Measurements from ENCODE around the gene PNMA6E. TPM values are rescaled to one million over a fixed set of nuclear protein-coding genes. Genes with fewer than 3 reads are reported as not detected.

The PNMA6E gene
- total and polyA plus RNA-seq, 2 donors (not counting 3 experiments of a cell fraction or from before 2014, with no cell fraction given): not detected

DNA sequence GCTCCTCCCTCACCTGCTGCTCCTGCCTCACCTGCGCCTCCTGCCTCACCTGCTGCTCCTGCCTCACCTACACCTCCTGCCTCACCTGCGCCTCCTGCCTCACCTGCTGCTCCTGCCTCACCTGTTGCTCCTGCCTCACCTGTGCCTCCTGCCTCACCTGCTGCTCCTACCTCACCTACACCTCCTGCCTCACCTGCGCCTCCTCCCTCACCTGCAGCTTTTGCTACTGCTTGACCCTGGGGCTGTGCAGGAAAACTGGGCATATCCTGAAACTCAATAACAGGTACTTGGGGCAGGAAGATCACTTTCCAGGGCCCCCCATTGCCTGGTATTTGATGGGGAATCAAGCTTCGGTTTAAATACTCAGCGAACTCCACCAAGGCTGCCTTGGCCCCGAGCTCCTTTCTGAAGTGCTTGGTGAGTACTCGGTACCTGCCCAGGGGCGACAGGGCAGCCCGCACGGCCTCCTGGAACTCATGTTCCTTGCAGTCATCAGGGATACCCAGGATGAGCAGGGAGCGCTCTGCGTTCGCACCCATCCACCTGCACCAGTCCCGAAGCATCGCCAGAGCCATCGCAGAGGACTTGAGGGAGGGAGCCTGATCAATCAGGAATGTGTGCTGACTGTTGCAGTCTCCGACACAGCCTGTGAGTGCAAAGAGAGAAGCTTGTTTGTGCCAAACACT is 2.7 kb downstream of the PNMA6E start:
- BruUV-seq (replicated peaks): no TSS peak
- Histone ChIP-seq H3K79me2 (ENCODE audit: control insufficient read depth, insufficient read depth, low read length) (no peaks in the 10 kb centered on the region), H3K36me3 (ENCODE audit: control insufficient read depth in 2 of 2, extremely low read depth in 1 of 2, insufficient read depth in 2 of 2, low read length in 2 of 2) (no peaks in the 10 kb centered on the region)

More for the DNA sequence above, 2.7 kb downstream of the PNMA6E start:
- FAIRE-seq (no peak), DNase-seq (ENCODE audit: low read depth, low spot score) (no peak)
- ChIA-PET POLR2A (no interaction called here), CTCF (interaction anchor here (1.4 kb wide), 1 partner anchor 40 kb away, joined by 3 read pairs; no protein-coding TSS in a partner anchor)
- dilution Hi-C loops (cut with MboI; ENCODE audit: extremely low pct_ligation_motif_present, low sequenced_read_pairs): no loop called here
- TF ChIP-seq POLR2AphosphoS5 (IDR thresholded peaks at IDR 0.05; ENCODE audit: insufficient read depth, low read depth, low read length) (no peak), JUN (IDR thresholded peaks at IDR 0.05; ENCODE audit: borderline replicate concordance, insufficient read depth, insufficient read length, low read depth) (no peak), MYC (IDR thresholded peaks at IDR 0.05; ENCODE audit: low read depth, low read length) (no peak), FOS (IDR thresholded peaks at IDR 0.05; ENCODE audit: borderline replicate concordance, insufficient read depth, low read length) (no peak), POLR2A (IDR thresholded peaks at IDR 0.05; ENCODE audit: low read depth, low read length) (no peak), EZH2 (IDR thresholded peaks at IDR 0.05; ENCODE audit: borderline replicate concordance, low read depth, low read length, severe bottlenecking) (no peak), GATA2 (IDR thresholded peaks at IDR 0.05; ENCODE audit: insufficient read depth, insufficient read length, low read depth, low read length) (no peak)
- TF ChIP-seq, protein P1, sequence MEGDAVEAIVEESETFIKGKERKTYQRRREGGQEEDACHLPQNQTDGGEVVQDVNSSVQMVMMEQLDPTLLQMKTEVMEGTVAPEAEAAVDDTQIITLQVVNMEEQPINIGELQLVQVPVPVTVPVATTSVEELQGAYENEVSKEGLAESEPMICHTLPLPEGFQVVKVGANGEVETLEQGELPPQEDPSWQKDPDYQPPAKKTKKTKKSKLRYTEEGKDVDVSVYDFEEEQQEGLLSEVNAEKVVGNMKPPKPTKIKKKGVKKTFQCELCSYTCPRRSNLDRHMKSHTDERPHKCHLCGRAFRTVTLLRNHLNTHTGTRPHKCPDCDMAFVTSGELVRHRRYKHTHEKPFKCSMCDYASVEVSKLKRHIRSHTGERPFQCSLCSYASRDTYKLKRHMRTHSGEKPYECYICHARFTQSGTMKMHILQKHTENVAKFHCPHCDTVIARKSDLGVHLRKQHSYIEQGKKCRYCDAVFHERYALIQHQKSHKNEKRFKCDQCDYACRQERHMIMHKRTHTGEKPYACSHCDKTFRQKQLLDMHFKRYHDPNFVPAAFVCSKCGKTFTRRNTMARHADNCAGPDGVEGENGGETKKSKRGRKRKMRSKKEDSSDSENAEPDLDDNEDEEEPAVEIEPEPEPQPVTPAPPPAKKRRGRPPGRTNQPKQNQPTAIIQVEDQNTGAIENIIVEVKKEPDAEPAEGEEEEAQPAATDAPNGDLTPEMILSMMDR (IDR thresholded peaks at IDR 0.05; ENCODE audit: extremely low read depth in 1 of 2, insufficient read depth in 1 of 2, low read depth in 1 of 2, low read length in 2 of 2): no peak
- TF ChIP-seq, protein P2, sequence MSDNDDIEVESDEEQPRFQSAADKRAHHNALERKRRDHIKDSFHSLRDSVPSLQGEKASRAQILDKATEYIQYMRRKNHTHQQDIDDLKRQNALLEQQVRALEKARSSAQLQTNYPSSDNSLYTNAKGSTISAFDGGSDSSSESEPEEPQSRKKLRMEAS (IDR thresholded peaks at IDR 0.05; ENCODE audit: insufficient read depth, insufficient read length): no peak
- Histone ChIP-seq H3K9ac (replicated peaks; ENCODE audit: extremely low read depth, insufficient read depth, low read length) (no peak overlapping the region), H3K4me2 (ENCODE audit: insufficient read depth, low read length) (no peak overlapping the region), H4K20me1 (replicated peaks; ENCODE audit: control insufficient read depth, extremely low read depth, insufficient read depth, low read length) (no peaks in the 10 kb centered on the region), H3K27me3 (ENCODE audit: control insufficient read depth in 2 of 2, insufficient read depth in 2 of 2, low read length in 2 of 2) (no peaks in the 10 kb centered on the region), H2AFZ (ENCODE audit: low read depth, low read length) (no peak overlapping the region), H3K9me1 (replicated peaks; ENCODE audit: control insufficient read depth, extremely low read depth, insufficient read depth, low read length) (no peaks in the 10 kb centered on the region), H3K4me1 (ENCODE audit: control insufficient read depth, extremely low read depth, insufficient read depth, low read length) (no peaks in the 10 kb centered on the region), H3K27ac (ENCODE audit: insufficient read depth, low read depth, low read length) (no peak overlapping the region), H3K9me3 (replicated peaks; ENCODE audit: control insufficient read depth, insufficient read depth, low read length) (no peaks in the 10 kb centered on the region), H3K4me3 (replicated peaks in 1 of 3; ENCODE audit: insufficient read depth in 1 of 3, low read depth in 1 of 3, low read length in 3 of 3) (no peak overlapping the region)
- intact Hi-C loops (cut with micrococcal nuclease): no loop called here
